Muscle layer of duodenum (tissue), 2 donors: ENCODE data around the gene PIK3C2G.

ENCODE experiments used
- H3K27ac ChIP-seq: one replicate; pipeline ENCODE4 v1.7.0; 2013; ENCODE audit warnings: mild to moderate bottlenecking, low read length
- H3K27me3 ChIP-seq: one replicate; pipeline ENCODE4 v1.7.0; 2013; ENCODE audit warnings: low read depth, mild to moderate bottlenecking, control low read depth, low read length
- H3K36me3 ChIP-seq, 2 donors: one replicate each; pipeline ENCODE4 v1.7.0; 2013; ENCODE audit warnings: low read length in 2 of 2, control low read depth in 1 of 2, mild to moderate bottlenecking in 1 of 2; ENCODE audit not compliant: insufficient read depth in 2 of 2, control insufficient read depth in 1 of 2
- H3K4me1 ChIP-seq, 2 donors: one replicate each; pipeline ENCODE4 v1.7.0; 2013; ENCODE audit warnings: low read length in 2 of 2, mild to moderate bottlenecking in 2 of 2, control low read depth in 1 of 2, moderate library complexity in 1 of 2; ENCODE audit not compliant: insufficient read depth in 2 of 2, control insufficient read depth in 1 of 2
- H3K4me3 ChIP-seq, 2 donors: one replicate each; pipeline ENCODE4 v1.7.0; 2013; ENCODE audit warnings: low read length in 2 of 2, low read depth in 1 of 2, mild to moderate bottlenecking in 1 of 2
- H3K9me3 ChIP-seq, 2 donors: one replicate each; pipeline ENCODE4 v1.7.0; 2013; ENCODE audit warnings: low read length in 2 of 2, control low read depth in 1 of 2, mild to moderate bottlenecking in 1 of 2; ENCODE audit not compliant: control insufficient read depth in 1 of 2
- donor health status: healthy.

PIK3C2G gene

GRCh38 chr12:18601962-18602361 is 340.6 kb downstream of the PIK3C2G start:
- Histone ChIP-seq H3K27ac (no peak overlapping the region), H3K4me3 (no peak overlapping the region), H3K27me3 (no peaks in the 10 kb centered on the region), H3K9me3 (peaks cover 0 to 7% of the 10 kb centered on the region in 2 donors), H3K4me1 (no peaks in the 10 kb centered on the region), H3K36me3 (no peaks in the 10 kb centered on the region)

GRCh38 chr12:18612971-18613370 is 351.7 kb downstream of the PIK3C2G start:
- Histone ChIP-seq H3K4me1 (no peaks in the 10 kb centered on the region), H3K36me3 (no peaks in the 10 kb centered on the region), H3K27me3 (no peaks in the 10 kb centered on the region), H3K4me3 (no peak overlapping the region), H3K27ac (no peak overlapping the region), H3K9me3 (no peaks in the 10 kb centered on the region)

GRCh38 chr12:18620986-18621385 is 359.7 kb downstream of the PIK3C2G start:
- Histone ChIP-seq H3K4me3 (no peak overlapping the region), H3K27ac (no peak overlapping the region), H3K4me1 (no peaks in the 10 kb centered on the region), H3K27me3 (no peaks in the 10 kb centered on the region), H3K9me3 (no peaks in the 10 kb centered on the region), H3K36me3 (no peaks in the 10 kb centered on the region)

DNA sequence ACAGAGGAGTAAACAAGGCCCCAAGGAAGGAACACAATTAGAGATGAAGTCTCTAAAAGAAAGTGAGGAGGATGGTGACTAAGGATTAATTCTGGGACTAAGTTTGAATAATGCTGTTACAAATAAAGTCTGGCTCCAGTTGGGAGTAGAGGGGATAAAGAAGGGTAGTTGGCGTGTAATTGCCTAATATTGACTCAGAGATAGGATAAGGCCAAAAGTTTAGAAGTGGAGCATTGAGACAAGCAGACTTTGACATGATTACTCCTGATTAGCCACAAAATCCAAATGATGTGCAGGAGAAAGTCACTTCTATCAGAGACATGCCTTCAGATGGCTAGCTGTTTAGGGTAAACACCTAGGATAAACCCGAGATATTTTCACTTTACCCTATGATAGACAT is 368.1 kb downstream of the PIK3C2G start:
- no peaks in the 10 kb centered on the region for H3K36me3 ChIP-seq
- H3K9me3 ChIP-seq: peaks cover 4 to 8% of the 10 kb centered on the region in 2 donors
- H3K4me1 ChIP-seq: no peaks in the 10 kb centered on the region
- no peak overlapping the region for H3K27ac ChIP-seq
- H3K27me3 ChIP-seq: no peaks in the 10 kb centered on the region
- no peak overlapping the region for H3K4me3 ChIP-seq

DNA sequence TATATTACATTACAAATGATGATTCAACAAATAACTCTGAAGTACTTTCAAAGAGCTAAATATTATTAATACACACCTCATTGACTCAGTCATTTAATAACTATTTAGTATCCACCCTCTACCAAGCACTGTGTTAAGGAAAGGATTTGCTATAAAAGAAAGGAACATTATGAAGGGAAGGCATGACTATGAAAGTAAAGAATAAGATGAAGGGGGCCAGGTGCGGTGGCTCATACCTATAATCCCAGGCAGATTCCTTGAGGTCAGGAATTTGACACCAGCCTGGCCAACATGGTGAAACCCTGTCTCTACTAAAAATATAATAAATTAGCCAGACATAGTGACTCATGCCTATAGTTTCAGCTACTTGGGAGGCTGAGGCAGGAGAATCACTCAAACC is 368.6 kb downstream of the PIK3C2G start:
- H3K4me1 ChIP-seq: no peaks in the 10 kb centered on the region
- H3K36me3 ChIP-seq: no peaks in the 10 kb centered on the region
- peaks cover 4 to 8% of the 10 kb centered on the region in 2 donors for H3K9me3 ChIP-seq
- H3K27me3 ChIP-seq: no peaks in the 10 kb centered on the region
- no peak overlapping the region for H3K4me3 ChIP-seq
- H3K27ac ChIP-seq: no peak overlapping the region

DNA sequence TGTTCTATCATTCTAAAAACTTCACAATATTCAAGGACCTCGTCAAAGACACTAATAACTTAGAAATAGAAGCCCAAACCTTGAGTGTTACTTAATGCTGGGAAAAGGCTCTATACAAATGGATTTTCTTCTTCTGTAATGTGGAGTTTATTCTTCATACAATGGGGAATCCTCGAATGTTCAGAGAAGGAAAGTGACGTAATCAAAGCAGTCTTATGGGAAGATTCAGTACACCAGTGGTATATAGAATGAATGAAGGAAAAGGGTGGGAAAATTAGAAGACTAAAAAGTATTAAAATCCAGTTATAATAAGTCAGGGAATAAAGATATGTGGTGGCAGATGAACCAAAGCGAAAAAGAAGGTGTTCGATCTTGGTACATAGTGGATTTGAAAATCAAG is 370.0 kb downstream of the PIK3C2G start:
- Histone ChIP-seq H3K27ac (no peak overlapping the region), H3K27me3 (no peaks in the 10 kb centered on the region), H3K9me3 (peaks cover 4 to 8% of the 10 kb centered on the region in 2 donors), H3K4me1 (no peaks in the 10 kb centered on the region), H3K4me3 (no peak overlapping the region), H3K36me3 (no peaks in the 10 kb centered on the region)

- Histone ChIP-seq H3K4me1 (no peaks in the 10 kb centered on the region), H3K36me3 (no peaks in the 10 kb centered on the region), H3K27ac (no peak overlapping the region), H3K27me3 (no peaks in the 10 kb centered on the region), H3K4me3 (no peak overlapping the region), H3K9me3 (no peaks in the 10 kb centered on the region)
These were observed 371.5 kb downstream of the PIK3C2G start for GRCh38 chr12:18632848-18633247.

DNA sequence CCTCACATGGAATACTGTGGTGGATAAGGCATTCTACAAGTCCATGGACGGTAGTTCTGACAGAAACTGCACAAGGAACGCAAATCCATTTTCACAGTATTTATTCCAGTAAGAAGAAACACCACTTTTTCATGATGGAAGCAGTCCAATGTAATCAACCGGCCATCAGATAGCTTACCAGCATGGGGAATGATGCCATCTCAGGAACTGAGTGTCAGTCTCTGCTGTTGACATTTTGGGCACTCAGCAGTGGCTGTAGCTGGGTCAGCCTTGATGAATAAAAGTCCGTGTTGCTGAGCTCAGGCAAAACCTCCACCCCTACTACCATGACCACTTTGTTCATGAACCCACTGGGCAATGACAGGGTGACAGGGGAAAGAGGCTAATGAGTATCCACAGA is 373.1 kb downstream of the PIK3C2G start:
- H3K4me1 ChIP-seq: no peaks in the 10 kb centered on the region

DNA sequence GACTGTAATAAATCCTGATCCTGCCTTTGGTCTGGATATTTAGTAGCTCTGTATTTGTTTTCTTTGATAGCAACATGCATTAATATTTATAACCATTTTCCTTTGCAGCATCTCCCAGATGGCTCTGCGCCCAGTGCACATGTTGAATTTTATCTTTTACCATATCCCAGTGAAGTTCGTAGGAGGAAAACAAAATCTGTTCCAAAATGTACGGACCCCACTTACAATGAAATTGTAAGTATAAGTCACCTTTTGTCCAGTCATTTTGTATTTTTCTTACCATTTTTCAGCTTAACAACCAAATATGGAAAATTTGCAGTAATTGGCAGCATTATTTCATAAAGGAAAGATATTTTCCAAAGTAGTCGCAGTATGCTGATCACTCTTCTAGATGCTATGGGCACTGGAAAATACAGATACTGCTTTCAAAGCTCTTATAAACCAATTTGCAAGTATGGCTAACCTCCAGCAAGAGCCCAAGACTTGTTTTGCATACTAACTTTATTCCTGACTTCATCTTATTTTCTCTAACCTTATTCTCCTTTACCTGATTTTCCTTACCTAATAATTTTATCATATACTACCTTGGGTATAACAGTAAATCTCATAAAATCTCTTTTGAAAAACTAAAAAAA is 379.1 kb downstream of the PIK3C2G start:
- Histone ChIP-seq H3K27me3 (no peaks in the 10 kb centered on the region), H3K27ac (no peak overlapping the region), H3K36me3 (no peaks in the 10 kb centered on the region), H3K9me3 (no peaks in the 10 kb centered on the region), H3K4me3 (no peak overlapping the region), H3K4me1 (peaks cover 0 to 10% of the 10 kb centered on the region in 2 donors)

More for the DNA sequence above, 373.1 kb downstream of the PIK3C2G start:
- Histone ChIP-seq H3K9me3 (no peaks in the 10 kb centered on the region), H3K27me3 (no peaks in the 10 kb centered on the region), H3K4me3 (no peak overlapping the region), H3K27ac (no peak overlapping the region), H3K36me3 (no peaks in the 10 kb centered on the region)

- Histone ChIP-seq H3K27me3 (no peaks in the 10 kb centered on the region), H3K4me3 (no peak overlapping the region), H3K27ac (no peak overlapping the region), H3K4me1 (peaks cover 0 to 10% of the 10 kb centered on the region in 2 donors), H3K36me3 (no peaks in the 10 kb centered on the region), H3K9me3 (no peaks in the 10 kb centered on the region)
These were observed 382.4 kb downstream of the PIK3C2G start for GRCh38 chr12:18643681-18644080.

DNA sequence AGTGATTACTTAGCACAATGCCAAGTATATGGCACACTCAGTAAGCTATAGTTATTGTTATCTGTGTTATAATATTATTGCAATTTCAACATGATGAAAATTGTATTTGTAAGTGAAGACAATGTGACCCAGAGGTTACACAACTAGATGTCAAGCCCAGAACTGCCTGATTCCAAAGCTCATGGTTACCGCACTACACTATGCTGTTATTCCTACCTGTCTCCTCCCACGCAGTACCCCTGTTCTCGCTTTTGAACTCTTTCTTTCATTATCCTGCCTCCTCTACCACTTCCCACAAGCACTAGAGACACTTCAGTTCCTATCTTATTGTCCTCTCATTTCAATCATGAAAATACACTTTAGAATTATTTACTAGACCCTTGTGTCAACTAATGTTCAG is 383.2 kb downstream of the PIK3C2G start:
- no peaks in the 10 kb centered on the region for H3K36me3 ChIP-seq
- peaks cover 0 to 10% of the 10 kb centered on the region in 2 donors for H3K4me1 ChIP-seq
- H3K27ac ChIP-seq: no peak overlapping the region
- no peaks in the 10 kb centered on the region for H3K27me3 ChIP-seq
- no peaks in the 10 kb centered on the region for H3K9me3 ChIP-seq
- no peak overlapping the region for H3K4me3 ChIP-seq

GRCh38 chr12:18646286-18646890 is 385.1 kb downstream of the PIK3C2G start:
- Histone ChIP-seq H3K4me1 (peaks cover 0 to 10% of the 10 kb centered on the region in 2 donors), H3K4me3 (no peak overlapping the region), H3K27me3 (no peaks in the 10 kb centered on the region), H3K36me3 (no peaks in the 10 kb centered on the region), H3K9me3 (no peaks in the 10 kb centered on the region), H3K27ac (no peak overlapping the region)
